Tibial nerve (tissue), 4 donors: ENCODE results near the gene HOXA9. TPM values are rescaled to one million over a fixed set of nuclear protein-coding genes. Genes with fewer than 3 reads are reported as not detected.
A peak's percentile ranks its signal among the peaks of the same experiment; 100 is the strongest.

ENCODE experiments used
- DNase-seq, 2 donors: peaks; one replicate each; pipeline ENCODE4 v3.0.0-alpha.2; 2019; ENCODE audit warnings: low spot score in 2 of 2
- H3K27ac ChIP-seq, 4 donors: fragments of 200-600 bp; sonication (generic) in 3 of 4; one replicate each; pipeline ENCODE4 v1.5.1; 2017 to 2019; ENCODE audit warnings: mild to moderate bottlenecking in 1 of 4
- H3K27me3 ChIP-seq, 2 donors: fragments of 200-600 bp; sonication (generic) in 1 of 2; one replicate each; pipeline versions ENCODE4 v1.5.1 to v1.6.0; 2017 to 2019
- H3K36me3 ChIP-seq, 3 donors: fragments of 200-600 bp; sonication (generic); one replicate each; pipeline ENCODE4 v1.5.1; 2018 to 2019
- H3K4me1 ChIP-seq, 4 donors: fragments of 200-600 bp; sonication (generic) in 3 of 4; one replicate each; pipeline ENCODE4 v1.5.1; 2017 to 2019
- H3K4me3 ChIP-seq, 4 donors: fragments of 200-600 bp; sonication (generic) in 3 of 4; one replicate each; pipeline ENCODE4 v1.5.1; 2017 to 2019; ENCODE audit warnings: mild to moderate bottlenecking in 1 of 4, moderate library complexity in 1 of 4
- H3K9me3 ChIP-seq, 4 donors: fragments of 200-600 bp; sonication (generic) in 3 of 4; one replicate each; pipeline ENCODE4 v1.5.1; 2017 to 2019
- CTCF ChIP-seq, 5 experiments: fragments of 200-600 bp in 3 of 5; fragments of 450-650 bp in 2 of 5; sonication (generic) in 3 of 5; IDR thresholded peaks; one replicate each; pipeline ENCODE4 v1.5.1; 2016 to 2019; ENCODE audit warnings: antibody characterized with exemption in 5 of 5, mild to moderate bottlenecking in 3 of 5, moderate library complexity in 2 of 5
- EP300 ChIP-seq, 2 donors: sonication (generic); formaldehyde crosslinking; IDR thresholded peaks; one replicate each; pipeline ENCODE4 v1.6.1; 2017; ENCODE audit warnings: antibody characterized with exemption in 2 of 2, mild to moderate bottlenecking in 1 of 2
- POLR2A ChIP-seq, 2 donors: fragments of 450-650 bp; IDR thresholded peaks; one replicate each; pipeline ENCODE4 v1.6.1; 2017; ENCODE audit warnings: antibody characterized with exemption in 2 of 2, mild to moderate bottlenecking in 2 of 2, moderate library complexity in 2 of 2
- WGBS, 2 donors: methylation state at CpG; one replicate each; pipeline ENCODE4 v1.1.5; 2018; 5-methylcytosine and 5-hydroxymethylcytosine counted together
- total RNA-seq, 4 donors: library from RNA; depleted of rRNA; stranded (reverse); fragments of >200 nt; gene quantifications; one replicate each; pipeline ENCODE4 v1.1.0, GENCODE V29; 2016

Gene HOXA9
- total RNA-seq, 4 donors from 2014 or later: 10.5 to 13.8 (median 12.7) TPM

- 39 to 58% methylated on average over 30 of the region's 30 CpGs for WGBS, 2 donors
- peaks cover 0 to 94% of the 10 kb centered on the region in 2 donors for H3K27me3 ChIP-seq
- H3K27ac ChIP-seq: peak overlapping the region; percentile 7 to 88 (median 84)
Observed at GRCh38 chr7:27171637-27172314, 6.4 kb upstream of the HOXA9 start.

GRCh38 chr7:27171325-27171636 is 5.9 kb upstream of the HOXA9 start:
- peak in 1 of 2 donors; percentile 13 for DNase-seq
- peaks cover 0 to 60% (median 9%) of the 10 kb centered on the region in 4 donors for H3K4me1 ChIP-seq
- no peak for TF ChIP-seq CTCF (IDR thresholded peaks at IDR 0.05)
- TF ChIP-seq POLR2A (IDR thresholded peaks at IDR 0.05): no peak
- no peak for TF ChIP-seq EP300 (IDR thresholded peaks at IDR 0.05)
- H3K4me3 ChIP-seq: peak overlapping the region; percentile 54 to 74 (median 64)
- H3K36me3 ChIP-seq: no peaks in the 10 kb centered on the region
- H3K27me3 ChIP-seq: peaks cover 0 to 95% of the 10 kb centered on the region in 2 donors
- no peaks in the 10 kb centered on the region for H3K9me3 ChIP-seq
- 36 to 62% methylated on average over 8 of the region's 8 CpGs for WGBS, 2 donors
- H3K27ac ChIP-seq: peak overlapping the region; percentile 7 to 88 (median 84)

More at GRCh38 chr7:27171637-27172314, 6.4 kb upstream of the HOXA9 start:
- TF ChIP-seq CTCF (IDR thresholded peaks at IDR 0.05): no peak
- TF ChIP-seq POLR2A (IDR thresholded peaks at IDR 0.05): no peak
- TF ChIP-seq EP300 (IDR thresholded peaks at IDR 0.05): no peak
- DNase-seq: peak in 1 of 2 donors; percentile 15
- peak overlapping the region; percentile 54 to 74 (median 64) for H3K4me3 ChIP-seq
- no peaks in the 10 kb centered on the region for H3K36me3 ChIP-seq
- H3K4me1 ChIP-seq: peaks cover 0 to 56% (median 8%) of the 10 kb centered on the region in 4 donors
- H3K9me3 ChIP-seq: no peaks in the 10 kb centered on the region

- no peak for TF ChIP-seq POLR2A (IDR thresholded peaks at IDR 0.05)
- TF ChIP-seq EP300 (IDR thresholded peaks at IDR 0.05): no peak
- no peak for TF ChIP-seq CTCF (IDR thresholded peaks at IDR 0.05)
- Histone ChIP-seq H3K9me3 (no peaks in the 10 kb centered on the region), H3K4me1 (peaks cover 0 to 66% (median 15%) of the 10 kb centered on the region in 4 donors), H3K36me3 (no peaks in the 10 kb centered on the region), H3K4me3 (peak overlapping the region; percentile 54 to 74 (median 64)), H3K27ac (peak overlapping the region; percentile 67 to 94 (median 88)), H3K27me3 (peaks cover 0 to 95% of the 10 kb centered on the region in 2 donors)
- no peak for DNase-seq
- 44 to 54% methylated on average over 11 of the region's 11 CpGs for WGBS, 2 donors
Observed at GRCh38 chr7:27170426-27171324, 5.3 kb upstream of the HOXA9 start.

- TF ChIP-seq POLR2A (IDR thresholded peaks at IDR 0.05) (peak in 1 of 2 donors; percentile 16), EP300 (IDR thresholded peaks at IDR 0.05) (no peak)
- Histone ChIP-seq H3K27ac (peak overlapping the region; percentile 67 to 94 (median 88)), H3K4me1 (peaks cover 0 to 70% (median 15%) of the 10 kb centered on the region in 4 donors), H3K36me3 (no peaks in the 10 kb centered on the region), H3K4me3 (peak overlapping the region; percentile 24 to 74 (median 32)), H3K9me3 (no peaks in the 10 kb centered on the region), H3K27me3 (peaks cover 0 to 95% of the 10 kb centered on the region in 2 donors)
- DNase-seq: peak in 1 of 2 donors; percentile 13
- WGBS, 2 donors: 5% methylated on average over 31 to 33 of the region's 46 CpGs
Observed at GRCh38 chr7:27169658-27170425, 4.5 kb upstream of the HOXA9 start.
